T-helper 2 cell treated with Interferon-gamma antibody and Interleukin-4, amounts not matched to agents 5 μg/mL and 100 μg/mL, for 36 hours (primary cell): ENCODE results near the gene PHRF1.
A peak's percentile ranks its signal among the peaks of the same experiment; 100 is the strongest.

ENCODE experiments used
- DNase-seq: peaks from one replicate; pipeline ENCODE4 v3.0.0; 2021; ENCODE audit warnings: low spot score
- H3K27ac Mint-ChIP-seq: one replicate; pipeline ENCODE4 v1.8.0; 2021; ENCODE audit warnings: mild to moderate bottlenecking, mixed read lengths
- H3K27me3 Mint-ChIP-seq: one replicate; pipeline ENCODE4 v1.8.0; 2021; ENCODE audit warnings: low read depth, mixed read lengths
- H3K36me3 Mint-ChIP-seq: one replicate; pipeline ENCODE4 v1.8.0; 2021; ENCODE audit warnings: low read depth, mixed read lengths
- H3K4me1 Mint-ChIP-seq: one replicate; pipeline ENCODE4 v1.8.0; 2021; ENCODE audit warnings: low read depth, mixed read lengths
- H3K4me3 Mint-ChIP-seq: one replicate; pipeline ENCODE4 v1.8.0; 2022; ENCODE audit warnings: mild to moderate bottlenecking, moderate library complexity, mixed read lengths
- H3K9me3 Mint-ChIP-seq: one replicate; pipeline ENCODE4 v1.8.0; 2021; ENCODE audit warnings: mixed read lengths

The PHRF1 gene

DNA sequence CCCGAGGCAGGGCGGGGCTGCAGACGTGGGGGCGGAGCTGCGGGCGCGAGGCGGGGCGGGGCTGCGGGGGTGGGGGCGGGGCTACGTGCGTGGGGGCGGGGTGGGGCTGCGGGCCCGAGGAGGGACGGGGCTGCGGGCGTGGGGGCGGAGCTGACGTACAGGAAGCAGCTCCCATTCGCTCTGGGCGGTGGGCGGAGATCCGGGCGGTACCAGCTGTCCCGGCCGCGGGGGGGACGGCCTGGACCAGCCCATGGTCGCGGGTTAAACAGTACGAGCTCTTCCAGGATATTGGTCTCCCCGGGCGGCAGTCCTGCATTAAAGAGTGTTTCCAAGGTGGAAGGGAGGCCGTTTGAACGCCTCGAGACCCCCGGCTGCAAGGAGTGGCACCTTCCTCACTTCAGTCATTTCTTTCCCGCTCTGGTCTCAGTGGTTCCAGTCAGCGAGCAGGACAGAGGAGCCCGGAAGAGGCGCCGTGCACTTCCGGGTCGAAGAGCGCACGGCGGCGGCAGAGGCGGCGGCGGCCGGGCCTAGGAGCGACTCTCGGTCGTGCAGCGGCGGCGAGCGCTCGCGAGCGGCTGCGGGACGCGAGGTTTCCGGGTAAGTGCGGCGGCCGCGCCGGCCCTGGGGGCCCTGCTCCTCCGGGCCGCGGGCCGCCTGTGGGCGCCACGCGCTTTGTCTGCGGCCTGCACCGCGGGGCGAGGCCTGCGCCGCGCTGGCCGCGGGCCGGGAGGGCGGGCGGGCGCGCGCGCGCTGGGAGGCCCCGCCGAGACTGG is at the start of gene PHRF1:
Gene PHRF1 (plus strand): TSS at position 475 of the 773 bp plus-strand sequence. CDS start 5,043 bp downstream, outside the sequence.
- Mint-ChIP-seq H3K4me3 (peak within 1 kb of the TSS; percentile 94), H3K9me3 (no peaks in the 10 kb centered on the region), H3K27me3 (peaks cover 5% of the 10 kb centered on the region), H3K36me3 (peaks cover 6% of the 10 kb centered on the region), H3K4me1 (peaks cover 34% of the 10 kb centered on the region), H3K27ac (peak within 1 kb of the TSS; percentile 100)
- DNase-seq: peak; percentile 93

DNA sequence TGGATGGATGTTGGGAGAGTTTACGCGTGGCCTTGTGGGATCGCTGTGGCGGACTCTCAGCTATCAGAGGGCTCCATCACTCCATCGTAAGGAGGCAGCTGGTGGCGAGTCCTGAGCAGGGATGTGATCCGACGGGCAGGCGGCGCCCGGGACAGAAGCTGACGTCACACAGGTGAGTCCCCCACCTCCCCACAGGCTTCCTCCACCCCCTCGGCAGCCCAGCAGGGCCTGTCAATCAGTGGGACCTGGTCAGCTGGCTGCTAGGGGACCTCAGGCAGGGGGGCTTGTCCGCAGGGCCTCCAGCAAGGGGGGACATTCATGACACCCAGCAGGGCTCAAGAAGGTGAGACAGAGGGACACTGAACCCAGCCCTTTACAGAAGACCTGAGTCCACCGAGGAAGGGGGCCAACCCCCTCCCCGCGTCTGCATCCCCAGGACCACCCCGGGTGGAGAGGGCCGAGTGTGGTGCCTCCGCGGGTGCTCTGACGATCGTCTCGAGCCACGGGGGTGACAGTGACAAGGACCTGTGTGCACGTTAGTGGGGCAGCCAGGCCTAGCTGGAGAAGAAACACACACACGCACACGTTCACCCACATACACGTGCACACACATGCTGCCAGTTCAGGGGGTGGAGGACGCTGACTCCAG is 48.0 kb upstream of the PHRF1 start:
- Mint-ChIP-seq H3K4me3 (no peak overlapping the region), H3K27me3 (no peaks in the 10 kb centered on the region), H3K4me1 (no peaks in the 10 kb centered on the region), H3K36me3 (peaks cover 7% of the 10 kb centered on the region), H3K27ac (no peak overlapping the region), H3K9me3 (no peaks in the 10 kb centered on the region)
- DNase-seq: no peak

DNA sequence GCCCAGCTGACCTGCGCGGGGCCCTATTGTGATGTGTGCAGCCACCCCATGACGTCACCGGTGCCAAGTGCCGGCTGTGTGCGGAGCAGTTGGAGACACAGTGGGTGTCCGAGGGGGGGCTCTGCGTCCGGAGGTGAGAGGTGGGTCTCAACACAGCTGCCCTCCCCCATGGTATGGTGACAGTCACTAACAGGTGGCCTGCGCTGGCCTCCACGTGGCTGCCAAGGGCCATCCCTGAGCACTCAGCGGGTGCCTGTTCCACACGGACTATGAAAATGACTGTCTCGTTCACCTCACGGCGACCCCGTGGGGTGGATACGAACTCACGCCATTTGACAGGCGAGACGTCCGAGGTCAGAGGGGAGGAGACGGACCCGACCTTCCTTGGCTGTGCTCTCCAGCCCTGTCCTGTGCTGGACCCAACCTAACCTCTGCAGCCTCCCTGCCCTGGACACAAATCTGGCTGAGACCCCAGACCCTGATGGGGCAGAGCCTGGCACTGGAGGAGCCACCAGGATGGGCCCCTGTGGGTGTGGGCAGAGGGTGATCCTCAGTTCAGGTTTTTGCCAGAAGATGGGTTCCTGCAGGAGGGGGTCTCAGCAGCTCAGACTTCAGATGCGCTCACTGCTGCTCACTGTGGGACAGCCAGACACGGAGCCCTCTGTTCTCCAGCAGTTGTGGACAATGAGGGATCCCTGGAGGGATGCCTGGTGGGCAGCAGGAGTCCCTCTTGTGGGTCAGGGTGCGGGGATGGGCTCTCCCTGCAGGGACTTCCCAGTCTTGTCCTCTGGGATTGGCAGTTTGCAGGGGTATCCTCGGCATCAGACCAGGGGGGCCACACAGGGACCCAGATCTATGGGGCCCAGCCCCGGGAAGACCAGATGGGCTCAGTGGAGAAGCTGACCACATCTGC is 47.2 kb upstream of the PHRF1 start:
- Mint-ChIP-seq H3K4me3 (no peak overlapping the region), H3K27ac (no peak overlapping the region), H3K9me3 (no peaks in the 10 kb centered on the region), H3K4me1 (no peaks in the 10 kb centered on the region), H3K27me3 (no peaks in the 10 kb centered on the region), H3K36me3 (peaks cover 7% of the 10 kb centered on the region)
- no peak for DNase-seq

- Mint-ChIP-seq H3K9me3 (no peaks in the 10 kb centered on the region), H3K27me3 (no peaks in the 10 kb centered on the region), H3K4me3 (no peak overlapping the region), H3K36me3 (peaks cover 7% of the 10 kb centered on the region), H3K4me1 (no peaks in the 10 kb centered on the region), H3K27ac (no peak overlapping the region)
- DNase-seq: no peak
These were observed 46.4 kb upstream of the PHRF1 start for GRCh38 chr11:529728-530411.

DNA sequence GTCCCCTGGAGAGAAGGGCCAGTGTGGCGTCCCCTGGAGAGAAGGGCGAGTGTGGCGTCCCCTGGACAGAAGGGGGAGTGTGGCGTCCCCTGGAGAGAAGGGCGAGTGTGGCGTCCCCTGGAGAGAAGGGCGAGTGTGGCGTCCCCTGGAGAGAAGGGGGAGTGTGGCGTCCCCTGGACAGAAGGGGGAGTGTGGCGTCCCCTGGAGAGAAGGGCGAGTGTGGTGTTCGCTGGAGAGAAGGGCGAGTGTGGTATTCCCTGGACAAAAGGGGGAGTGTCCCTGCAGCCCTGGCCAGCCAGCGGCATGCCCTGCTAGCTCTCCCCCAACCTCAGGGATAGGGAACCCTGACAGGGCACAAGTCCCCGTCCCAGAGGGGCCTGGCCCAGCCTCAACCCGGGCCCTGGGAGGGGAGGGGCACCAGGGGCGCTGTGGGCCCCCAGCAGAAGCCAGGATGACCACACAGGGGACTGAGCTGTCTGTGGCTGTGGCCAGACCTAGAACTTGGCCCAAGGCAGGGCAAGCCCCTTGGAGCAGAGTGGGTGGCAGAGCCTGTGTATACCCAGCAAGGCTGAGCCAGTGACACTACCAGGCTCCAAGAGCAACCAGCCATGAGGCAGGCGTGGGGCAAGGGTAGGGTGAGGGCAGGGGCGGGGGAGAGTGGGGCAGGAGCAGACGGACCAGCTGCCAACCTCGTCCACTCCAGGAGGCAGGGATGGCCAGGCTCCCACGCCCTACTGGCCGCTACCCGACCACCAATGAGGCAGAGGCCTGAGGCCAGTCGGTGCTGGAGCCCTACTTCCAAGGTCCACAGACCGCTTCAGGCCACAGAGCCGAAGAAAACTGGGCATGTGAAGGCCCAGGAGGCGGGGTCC is 45.1 kb upstream of the PHRF1 start:
- H3K4me3 Mint-ChIP-seq: no peak overlapping the region
- no peaks in the 10 kb centered on the region for H3K27me3 Mint-ChIP-seq
- no peaks in the 10 kb centered on the region for H3K9me3 Mint-ChIP-seq
- H3K36me3 Mint-ChIP-seq: peaks cover 7% of the 10 kb centered on the region
- H3K4me1 Mint-ChIP-seq: peaks cover 2% of the 10 kb centered on the region
- DNase-seq: no peak
- no peak overlapping the region for H3K27ac Mint-ChIP-seq

DNA sequence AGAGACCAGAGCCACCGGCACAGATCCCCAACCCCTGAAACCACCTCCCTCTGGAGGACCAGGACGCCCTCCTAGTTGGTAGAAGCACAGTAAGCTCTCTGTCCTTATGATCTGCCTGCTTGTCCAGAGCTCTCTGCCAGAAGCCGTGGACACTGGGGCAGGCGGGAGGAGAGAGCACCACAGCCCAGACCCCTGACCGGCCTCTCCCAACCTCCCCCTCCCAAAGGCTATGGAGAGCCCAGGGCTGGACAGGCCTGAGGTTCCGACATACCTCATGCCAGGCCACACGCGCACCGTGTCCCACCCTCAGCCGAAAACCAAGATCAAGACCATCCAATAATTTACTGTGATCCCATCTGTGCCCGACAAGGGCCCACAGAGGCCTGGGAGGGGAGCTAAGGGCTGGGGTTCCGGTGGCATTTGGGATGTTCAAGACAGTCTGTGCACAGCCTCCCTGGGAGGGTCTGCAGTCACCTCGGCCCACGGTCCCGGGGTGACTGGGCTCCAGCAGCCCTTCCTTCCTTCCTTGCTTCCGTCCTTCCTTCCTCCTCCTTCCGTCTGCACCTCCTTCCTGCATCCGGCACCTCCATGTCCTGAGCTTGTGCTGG is 44.2 kb upstream of the PHRF1 start:
- H3K36me3 Mint-ChIP-seq: peaks cover 7% of the 10 kb centered on the region

DNA sequence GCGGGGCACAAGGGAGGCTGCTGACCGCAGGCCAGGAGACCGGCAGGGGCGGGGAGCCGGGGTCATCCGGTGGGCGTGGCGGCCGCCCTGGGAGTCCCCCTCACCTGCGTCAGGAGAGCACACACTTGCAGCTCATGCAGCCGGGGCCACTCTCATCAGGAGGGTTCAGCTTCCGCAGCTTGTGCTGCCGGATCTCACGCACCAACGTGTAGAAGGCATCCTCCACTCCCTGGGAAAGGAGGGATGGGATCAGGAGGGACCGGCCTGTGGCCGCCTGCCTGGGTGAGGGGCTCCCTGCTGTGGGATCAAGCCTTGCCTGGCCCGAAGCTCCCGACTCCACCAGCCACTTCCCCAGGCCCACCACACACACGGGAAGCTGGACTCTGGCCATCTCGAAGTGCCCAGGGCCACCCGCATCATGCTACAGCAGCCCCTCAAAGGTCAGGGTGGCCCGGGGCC is 43.7 kb upstream of the PHRF1 start:
- no peaks in the 10 kb centered on the region for H3K9me3 Mint-ChIP-seq
- no peak overlapping the region for H3K4me3 Mint-ChIP-seq
- DNase-seq: no peak
- H3K27me3 Mint-ChIP-seq: no peaks in the 10 kb centered on the region
- peaks cover 3% of the 10 kb centered on the region for H3K4me1 Mint-ChIP-seq
- H3K27ac Mint-ChIP-seq: no peak overlapping the region
- H3K36me3 Mint-ChIP-seq: peaks cover 7% of the 10 kb centered on the region

More for the DNA sequence above, 44.2 kb upstream of the PHRF1 start:
- H3K9me3 Mint-ChIP-seq: no peaks in the 10 kb centered on the region
- DNase-seq: no peak
- H3K4me1 Mint-ChIP-seq: peaks cover 3% of the 10 kb centered on the region
- no peak overlapping the region for H3K27ac Mint-ChIP-seq
- no peaks in the 10 kb centered on the region for H3K27me3 Mint-ChIP-seq
- no peak overlapping the region for H3K4me3 Mint-ChIP-seq

DNA sequence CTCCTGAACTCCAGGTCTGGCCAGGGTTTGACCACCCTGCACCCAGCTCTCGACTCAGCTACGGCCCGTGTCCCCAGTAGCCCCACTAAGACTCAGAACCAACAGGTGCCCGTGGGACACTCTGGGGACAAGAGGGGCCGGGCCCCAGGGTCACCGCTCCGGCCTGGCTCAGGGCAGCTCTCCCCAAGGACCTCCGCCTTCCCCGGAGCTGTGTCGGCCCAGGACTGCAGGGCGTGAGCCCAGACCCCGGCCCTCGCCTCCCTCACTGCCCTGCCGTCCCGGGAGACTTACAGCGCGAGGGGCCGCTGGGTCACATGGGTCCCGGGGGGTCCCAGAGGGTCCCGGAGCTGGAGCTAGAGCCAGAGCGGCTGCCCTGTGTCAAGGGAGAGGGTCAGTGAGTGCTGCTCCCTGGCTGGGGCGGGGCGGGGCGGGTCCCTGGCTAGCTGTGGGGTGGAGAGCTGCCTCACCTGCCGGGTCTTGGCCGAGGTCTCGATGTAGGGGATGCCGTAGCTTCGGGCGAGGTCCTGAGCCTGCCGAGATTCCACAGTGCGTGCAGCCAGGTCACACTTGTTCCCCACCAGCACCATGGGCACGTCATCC is 43.2 kb upstream of the PHRF1 start:
- DNase-seq: no peak
- H3K4me1 Mint-ChIP-seq: peaks cover 5% of the 10 kb centered on the region
- no peaks in the 10 kb centered on the region for H3K9me3 Mint-ChIP-seq
- no peak overlapping the region for H3K27ac Mint-ChIP-seq
- no peak overlapping the region for H3K4me3 Mint-ChIP-seq
- no peaks in the 10 kb centered on the region for H3K27me3 Mint-ChIP-seq
- peaks cover 7% of the 10 kb centered on the region for H3K36me3 Mint-ChIP-seq

DNA sequence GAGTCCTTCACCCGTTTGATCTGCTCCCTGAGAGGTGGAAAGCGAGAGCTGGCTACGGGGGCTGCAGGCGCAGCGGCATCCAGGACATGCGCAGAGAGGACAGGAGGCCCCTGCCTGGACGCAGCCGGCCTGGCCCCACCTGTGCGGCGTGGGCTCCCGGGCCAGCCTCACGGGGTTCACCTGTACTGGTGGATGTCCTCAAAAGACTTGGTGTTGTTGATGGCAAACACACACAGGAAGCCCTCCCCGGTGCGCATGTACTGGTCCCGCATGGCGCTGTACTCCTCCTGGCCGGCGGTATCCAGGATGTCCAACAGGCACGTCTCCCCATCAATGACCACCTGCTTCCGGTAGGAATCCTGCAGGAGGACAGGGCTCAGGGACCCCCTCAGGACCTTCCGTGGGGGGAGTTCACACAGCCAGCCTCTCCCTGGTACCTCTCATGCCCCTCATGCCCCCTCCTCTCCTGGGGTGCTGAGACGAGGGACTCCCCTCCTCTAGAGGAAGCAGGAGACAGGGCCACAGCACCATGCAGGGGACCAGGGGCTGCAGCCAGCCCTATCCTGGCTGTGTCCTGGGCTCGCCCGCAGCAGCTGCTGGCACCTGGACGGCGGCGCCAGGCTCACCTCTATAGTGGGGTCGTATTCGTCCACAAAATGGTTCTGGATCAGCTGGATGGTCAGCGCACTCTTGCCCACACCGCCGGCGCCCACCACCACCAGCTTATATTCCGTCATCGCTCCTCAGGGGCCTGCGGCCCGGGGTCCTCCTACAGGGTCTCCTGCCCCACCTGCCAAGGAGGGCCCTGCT is 42.5 kb upstream of the PHRF1 start:
- Mint-ChIP-seq H3K4me1 (peaks cover 6% of the 10 kb centered on the region), H3K9me3 (no peaks in the 10 kb centered on the region), H3K4me3 (peak overlapping the region; percentile 71), H3K27ac (no peak overlapping the region), H3K36me3 (peaks cover 7% of the 10 kb centered on the region), H3K27me3 (no peaks in the 10 kb centered on the region)
- DNase-seq: no peak

DNA sequence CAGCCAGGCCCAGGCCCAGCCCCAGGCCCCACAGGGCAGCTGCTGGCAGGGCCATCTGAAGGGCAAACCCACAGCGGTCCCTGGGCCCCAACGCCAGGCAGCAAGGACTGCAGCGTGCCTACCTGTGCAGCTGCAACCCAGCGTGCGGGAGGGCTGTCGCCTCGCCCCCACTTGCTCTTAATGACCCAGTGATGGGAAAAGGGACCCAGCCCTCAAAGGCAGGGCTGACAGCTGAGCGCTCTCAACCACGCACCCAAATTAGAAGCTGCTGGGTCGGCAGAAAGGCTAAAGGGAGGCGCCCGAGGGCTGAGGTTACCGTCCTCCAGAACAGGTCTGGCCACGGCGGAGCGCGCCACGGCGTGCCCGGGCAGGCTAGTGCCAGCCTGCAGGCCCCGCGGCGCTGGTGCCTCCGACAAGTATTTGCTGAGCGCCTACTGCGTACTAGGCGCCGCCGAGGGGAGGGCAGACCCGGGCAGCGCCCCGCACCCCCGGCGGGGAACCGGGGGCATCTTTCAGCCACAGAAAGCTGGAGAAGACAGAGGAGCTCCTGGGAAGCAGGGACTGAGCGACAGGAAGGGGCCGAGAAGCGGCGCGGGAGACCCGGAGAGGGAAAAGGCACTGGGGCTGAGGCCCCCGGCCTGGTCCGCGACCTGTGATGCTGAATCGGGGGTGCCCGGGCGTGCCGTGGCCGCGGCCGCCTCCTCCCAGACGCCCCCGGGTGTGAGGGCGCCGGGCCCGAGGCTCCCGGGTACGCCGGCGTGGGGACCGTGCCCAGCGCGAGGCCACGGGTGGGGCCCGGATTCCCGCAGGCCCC is 41.7 kb upstream of the PHRF1 start:
- H3K36me3 Mint-ChIP-seq: peaks cover 7% of the 10 kb centered on the region
- H3K4me1 Mint-ChIP-seq: peaks cover 6% of the 10 kb centered on the region
- DNase-seq: no peak
- H3K27me3 Mint-ChIP-seq: no peaks in the 10 kb centered on the region
- H3K27ac Mint-ChIP-seq: no peak overlapping the region
- no peaks in the 10 kb centered on the region for H3K9me3 Mint-ChIP-seq
- H3K4me3 Mint-ChIP-seq: peak overlapping the region; percentile 71

GRCh38 chr11:535210-535518 is 41.1 kb upstream of the PHRF1 start:
- Mint-ChIP-seq H3K4me1 (peaks cover 6% of the 10 kb centered on the region), H3K36me3 (peaks cover 7% of the 10 kb centered on the region), H3K27ac (no peak overlapping the region), H3K27me3 (no peaks in the 10 kb centered on the region), H3K4me3 (no peak overlapping the region), H3K9me3 (no peaks in the 10 kb centered on the region)
- no peak for DNase-seq
